Measurements from ENCODE around the gene HNRNPA1. TPM values are rescaled to one million over a fixed set of nuclear protein-coding genes. Genes with fewer than 3 reads are reported as not detected.

Gene HNRNPA1
- total and polyA plus RNA-seq, 2 donors (not counting 3 experiments of a cell fraction or from before 2014, with no cell fraction given): 566 to 1,470 TPM

- ChIA-PET POLR2A (no interaction called here), CTCF (interaction anchor here (0.6 to 1.6 kb wide), 2 partner anchors 8 to 24 kb away, joined by 3 to 5 read pairs; no protein-coding TSS in a partner anchor)
- DNase-seq (ENCODE audit: low read depth, low spot score): no peak
- Histone ChIP-seq H3K9ac (replicated peaks; ENCODE audit: extremely low read depth, insufficient read depth, low read length) (no peak overlapping the region), H2AFZ (ENCODE audit: low read depth, low read length) (no peak overlapping the region), H3K4me2 (ENCODE audit: insufficient read depth, low read length) (peak overlapping the region; percentile 32), H3K27ac (ENCODE audit: insufficient read depth, low read depth, low read length) (no peak overlapping the region), H3K9me3 (replicated peaks; ENCODE audit: control insufficient read depth, insufficient read depth, low read length) (no peaks in the 10 kb centered on the region), H3K27me3 (ENCODE audit: control insufficient read depth in 2 of 2, insufficient read depth in 2 of 2, low read length in 2 of 2) (no peaks in the 10 kb centered on the region), H3K36me3 (ENCODE audit: control insufficient read depth in 2 of 2, extremely low read depth in 1 of 2, insufficient read depth in 2 of 2, low read length in 2 of 2) (no peaks in the 10 kb centered on the region), H3K4me3 (replicated peaks in 1 of 3; ENCODE audit: insufficient read depth in 1 of 3, low read depth in 1 of 3, low read length in 3 of 3) (no peak overlapping the region), H3K79me2 (ENCODE audit: control insufficient read depth, insufficient read depth, low read length) (peaks cover 51% of the 10 kb centered on the region), H3K4me1 (ENCODE audit: control insufficient read depth, extremely low read depth, insufficient read depth, low read length) (peaks cover 28% of the 10 kb centered on the region), H3K9me1 (replicated peaks; ENCODE audit: control insufficient read depth, extremely low read depth, insufficient read depth, low read length) (no peaks in the 10 kb centered on the region), H4K20me1 (replicated peaks; ENCODE audit: control insufficient read depth, extremely low read depth, insufficient read depth, low read length) (no peaks in the 10 kb centered on the region)
- intact Hi-C loops (cut with micrococcal nuclease): no loop called here
- TF ChIP-seq EZH2 (IDR thresholded peaks at IDR 0.05; ENCODE audit: borderline replicate concordance, low read depth, low read length, severe bottlenecking) (no peak), POLR2AphosphoS5 (IDR thresholded peaks at IDR 0.05; ENCODE audit: insufficient read depth, low read depth, low read length) (no peak), MAX (IDR thresholded peaks at IDR 0.05; ENCODE audit: insufficient read depth, insufficient read length) (no peak), GATA2 (IDR thresholded peaks at IDR 0.05; ENCODE audit: insufficient read depth, insufficient read length, low read depth, low read length) (no peak), JUN (IDR thresholded peaks at IDR 0.05; ENCODE audit: borderline replicate concordance, insufficient read depth, insufficient read length, low read depth) (no peak), CTCF (IDR thresholded peaks at IDR 0.05; ENCODE audit: extremely low read depth in 1 of 2, insufficient read depth in 1 of 2, low read depth in 1 of 2, low read length in 2 of 2) (no peak), POLR2A (IDR thresholded peaks at IDR 0.05; ENCODE audit: low read depth, low read length) (no peak), FOS (IDR thresholded peaks at IDR 0.05; ENCODE audit: borderline replicate concordance, insufficient read depth, low read length) (no peak), MYC (IDR thresholded peaks at IDR 0.05; ENCODE audit: low read depth, low read length) (no peak)
- FAIRE-seq: no peak
- dilution Hi-C loops (cut with MboI; ENCODE audit: extremely low pct_ligation_motif_present, low sequenced_read_pairs): no loop called here
- BruUV-seq (replicated peaks): no TSS peak
Measured at GRCh38 chr12:54329759-54330158, 49.2 kb downstream of the HNRNPA1 start.
